Skeletal muscle satellite cell (primary cell): ENCODE results near the gene GPC5.

Experiments used
- H3K27me3 ChIP-seq: 2 replicates; pipeline ENCODE4 v1.7.0; 2013; ENCODE audit warnings: low read length; ENCODE audit not compliant: control insufficient read depth, insufficient read depth
- H3K36me3 ChIP-seq: 2 replicates; pipeline ENCODE4 v1.7.0; 2013; ENCODE audit warnings: mild to moderate bottlenecking, control low read depth, low read length; ENCODE audit not compliant: insufficient read depth
- H3K4me1 ChIP-seq: 2 replicates; pipeline ENCODE4 v1.7.0; 2013; ENCODE audit warnings: low read length; ENCODE audit not compliant: control insufficient read depth, insufficient read depth
- H3K4me2 ChIP-seq: 2 replicates; pipeline ENCODE4 v1.7.0; 2013; ENCODE audit warnings: mild to moderate bottlenecking, low read length
- H3K4me3 ChIP-seq: 2 replicates; pipeline ENCODE4 v1.7.0; 2013; ENCODE audit warnings: low read length
- H3K9ac ChIP-seq: 2 replicates; pipeline ENCODE4 v1.7.0; 2013; ENCODE audit warnings: mild to moderate bottlenecking, low read depth, low read length, moderate library complexity
- H3K9me3 ChIP-seq: replicated peaks from 2 replicates; pipeline ENCODE4 v1.7.0; 2013; ENCODE audit warnings: mild to moderate bottlenecking, control low read depth, low read length

GPC5 gene

GRCh38 chr13:91372911-91373310, 25.5 kb upstream of the GPC5 start:
- no peak overlapping the region for H3K9ac ChIP-seq

GRCh38 chr13:91375116-91375729, 23.2 kb upstream of the GPC5 start:
- Histone ChIP-seq H3K9ac (no peak overlapping the region), H3K4me3 (no peak overlapping the region), H3K4me1 (no peaks in the 10 kb centered on the region), H3K4me2 (no peak overlapping the region), H3K27me3 (no peaks in the 10 kb centered on the region), H3K9me3 (no peaks in the 10 kb centered on the region), H3K36me3 (no peaks in the 10 kb centered on the region)

More at GRCh38 chr13:91372911-91373310, 25.5 kb upstream of the GPC5 start:
- Histone ChIP-seq H3K4me3 (no peak overlapping the region), H3K4me2 (no peak overlapping the region), H3K36me3 (no peaks in the 10 kb centered on the region), H3K27me3 (no peaks in the 10 kb centered on the region), H3K9me3 (no peaks in the 10 kb centered on the region), H3K4me1 (peaks cover 6% of the 10 kb centered on the region)

GRCh38 chr13:91381371-91381770, 17.1 kb upstream of the GPC5 start:
- no peak overlapping the region for H3K9ac ChIP-seq
- no peak overlapping the region for H3K4me3 ChIP-seq
- H3K27me3 ChIP-seq = peaks cover 12% of the 10 kb centered on the region
- no peak overlapping the region for H3K4me2 ChIP-seq
- H3K36me3 ChIP-seq = no peaks in the 10 kb centered on the region
- no peaks in the 10 kb centered on the region for H3K4me1 ChIP-seq
- H3K9me3 ChIP-seq = no peaks in the 10 kb centered on the region

- Histone ChIP-seq H3K9ac (no peak overlapping the region), H3K4me2 (no peak overlapping the region), H3K36me3 (no peaks in the 10 kb centered on the region), H3K9me3 (no peaks in the 10 kb centered on the region), H3K4me3 (no peak overlapping the region), H3K4me1 (no peaks in the 10 kb centered on the region), H3K27me3 (peaks cover 15% of the 10 kb centered on the region)
Observed at GRCh38 chr13:91383836-91384235, 14.6 kb upstream of the GPC5 start.

GRCh38 chr13:91384896-91385295, 13.5 kb upstream of the GPC5 start:
- Histone ChIP-seq H3K4me2 (no peak overlapping the region), H3K4me1 (no peaks in the 10 kb centered on the region), H3K36me3 (no peaks in the 10 kb centered on the region), H3K4me3 (no peak overlapping the region), H3K9me3 (no peaks in the 10 kb centered on the region), H3K27me3 (peaks cover 21% of the 10 kb centered on the region), H3K9ac (no peak overlapping the region)

GRCh38 chr13:91389186-91389585, 9.2 kb upstream of the GPC5 start:
- H3K9ac ChIP-seq = no peak overlapping the region
- peaks cover 29% of the 10 kb centered on the region for H3K27me3 ChIP-seq
- H3K4me1 ChIP-seq = no peaks in the 10 kb centered on the region
- H3K4me2 ChIP-seq = no peak overlapping the region
- no peaks in the 10 kb centered on the region for H3K36me3 ChIP-seq
- no peak overlapping the region for H3K4me3 ChIP-seq
- no peaks in the 10 kb centered on the region for H3K9me3 ChIP-seq

GRCh38 chr13:91397595-91397994, 826 bp upstream of the GPC5 start:
- no peak overlapping the region for H3K9ac ChIP-seq
- H3K27me3 ChIP-seq = peaks cover 62% of the 10 kb centered on the region
- H3K4me2 ChIP-seq = no peak overlapping the region
- H3K4me3 ChIP-seq = no peak overlapping the region
- peaks cover 5% of the 10 kb centered on the region for H3K4me1 ChIP-seq
- no peaks in the 10 kb centered on the region for H3K36me3 ChIP-seq
- H3K9me3 ChIP-seq = no peaks in the 10 kb centered on the region

- H3K27me3 ChIP-seq = peaks cover 71% of the 10 kb centered on the region
Observed at GRCh38 chr13:91399189-91400062, 1.0 kb downstream of the GPC5 start.

GRCh38 chr13:91400063-91400399, 1.6 kb downstream of the GPC5 start:
- Histone ChIP-seq H3K27me3 (peaks cover 68% of the 10 kb centered on the region), H3K4me2 (no peak overlapping the region), H3K36me3 (no peaks in the 10 kb centered on the region), H3K9me3 (no peaks in the 10 kb centered on the region), H3K9ac (no peak overlapping the region), H3K4me3 (no peak overlapping the region), H3K4me1 (peaks cover 5% of the 10 kb centered on the region)

More at GRCh38 chr13:91399189-91400062, 1.0 kb downstream of the GPC5 start:
- Histone ChIP-seq H3K4me2 (peak overlapping the region; percentile 93), H3K9ac (no peak overlapping the region), H3K9me3 (no peaks in the 10 kb centered on the region), H3K36me3 (no peaks in the 10 kb centered on the region), H3K4me3 (peak overlapping the region; percentile 74), H3K4me1 (peaks cover 5% of the 10 kb centered on the region)

- no peak overlapping the region for H3K4me3 ChIP-seq
- peaks cover 5% of the 10 kb centered on the region for H3K4me1 ChIP-seq
- H3K9ac ChIP-seq = no peak overlapping the region
- peaks cover 69% of the 10 kb centered on the region for H3K27me3 ChIP-seq
- H3K4me2 ChIP-seq = no peak overlapping the region
- no peaks in the 10 kb centered on the region for H3K36me3 ChIP-seq
- no peaks in the 10 kb centered on the region for H3K9me3 ChIP-seq
Observed at GRCh38 chr13:91400671-91401070, 2.2 kb downstream of the GPC5 start.

GRCh38 chr13:91401920-91402319, 3.5 kb downstream of the GPC5 start:
- peaks cover 62% of the 10 kb centered on the region for H3K27me3 ChIP-seq
- H3K9ac ChIP-seq = no peak overlapping the region
- H3K4me3 ChIP-seq = no peak overlapping the region
- no peaks in the 10 kb centered on the region for H3K9me3 ChIP-seq
- no peak overlapping the region for H3K4me2 ChIP-seq
- H3K4me1 ChIP-seq = peaks cover 5% of the 10 kb centered on the region
- no peaks in the 10 kb centered on the region for H3K36me3 ChIP-seq

- no peak overlapping the region for H3K4me3 ChIP-seq
Observed at GRCh38 chr13:91405240-91405639, 6.8 kb downstream of the GPC5 start.

More at GRCh38 chr13:91405240-91405639, 6.8 kb downstream of the GPC5 start:
- Histone ChIP-seq H3K4me1 (no peaks in the 10 kb centered on the region), H3K4me2 (no peak overlapping the region), H3K9me3 (no peaks in the 10 kb centered on the region), H3K36me3 (no peaks in the 10 kb centered on the region), H3K9ac (no peak overlapping the region), H3K27me3 (peaks cover 57% of the 10 kb centered on the region)
